NCI-H1092 (cell line): ENCODE results near the gene COPS3.

Experiments
- DNase-seq: peaks from one replicate; lab custom pipeline; 2025; lab: John Stamatoyannopoulos, UW

COPS3 gene

DNA sequence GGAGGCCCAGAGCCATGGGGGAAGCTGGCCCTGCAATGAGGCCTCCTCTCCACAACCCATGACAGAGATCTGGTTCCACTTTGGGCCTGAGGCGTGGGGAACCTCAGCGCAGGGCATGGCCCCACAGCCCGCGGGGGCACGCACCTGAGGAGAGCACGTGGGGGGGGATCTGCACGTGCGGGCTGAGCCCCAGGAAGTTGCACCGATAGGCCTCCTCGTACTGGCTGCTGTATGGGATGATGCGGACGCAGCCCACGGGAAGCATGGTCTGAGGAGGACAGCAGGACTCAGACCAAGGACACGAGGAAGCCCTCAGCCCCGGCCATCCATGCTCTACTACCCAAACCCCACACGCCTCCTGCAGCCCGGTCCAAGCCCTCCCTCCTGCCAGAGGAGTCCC is 64.8 kb downstream of the COPS3 start:
- DNase-seq, result no peak

GRCh38 chr17:17215575-17215974 is 65.5 kb downstream of the COPS3 start:
- no peak for DNase-seq

- no peak for DNase-seq
Observed at GRCh38 chr17:17214646-17215436, 66.2 kb downstream of the COPS3 start.

- DNase-seq, result no peak
Observed at GRCh38 chr17:17213775-17214174, 67.3 kb downstream of the COPS3 start.

GRCh38 chr17:17207998-17208397 is 73.0 kb downstream of the COPS3 start:
- DNase-seq, result no peak

- peak; percentile 41 for DNase-seq
Observed at GRCh38 chr17:17206913-17207335, 74.1 kb downstream of the COPS3 start.

DNA sequence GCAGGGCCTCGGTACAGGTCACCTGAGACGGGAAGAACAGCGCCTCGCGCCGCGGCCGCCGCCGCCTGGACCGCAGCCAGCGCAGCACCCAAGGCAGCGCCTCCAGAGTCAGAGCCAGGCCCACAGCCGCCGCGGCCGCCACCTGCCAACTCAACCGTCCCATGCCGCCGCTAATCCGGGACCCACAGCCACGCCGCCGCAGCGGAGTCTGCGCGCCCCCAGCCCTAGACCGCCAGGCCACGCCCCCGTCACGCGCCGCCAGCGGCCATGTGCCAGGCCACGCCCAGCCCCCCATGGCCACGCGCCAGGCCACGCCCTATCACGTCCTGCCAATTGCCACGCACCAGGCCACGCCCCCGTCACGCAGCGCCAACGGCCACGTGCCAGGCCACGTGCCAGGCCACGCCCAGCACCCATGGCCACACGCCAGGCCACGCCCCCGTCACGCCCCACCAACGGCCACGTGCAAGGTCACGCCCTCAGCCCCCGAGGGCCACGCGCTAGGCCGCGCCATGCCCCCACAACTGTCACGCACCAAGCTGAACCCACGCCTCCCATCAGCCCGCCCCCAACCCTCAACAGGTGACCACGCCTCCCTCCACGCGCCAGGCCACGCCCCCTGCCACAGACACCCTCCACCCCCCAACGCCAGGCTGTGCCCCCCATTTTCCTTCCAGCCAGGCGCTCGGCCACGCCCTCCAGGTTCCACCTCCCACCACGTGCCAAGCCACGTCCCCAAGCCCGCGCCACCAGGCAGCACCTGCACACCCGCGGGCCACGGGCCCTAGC is 74.7 kb downstream of the COPS3 start, which contains the start of gene PLD6:
TSS of gene PLD6 (minus strand) at position 210 of the 789 bp plus-strand sequence. CDS start at position 163, 47 bp downstream.
- DNase-seq, result peak; percentile 49

DNA sequence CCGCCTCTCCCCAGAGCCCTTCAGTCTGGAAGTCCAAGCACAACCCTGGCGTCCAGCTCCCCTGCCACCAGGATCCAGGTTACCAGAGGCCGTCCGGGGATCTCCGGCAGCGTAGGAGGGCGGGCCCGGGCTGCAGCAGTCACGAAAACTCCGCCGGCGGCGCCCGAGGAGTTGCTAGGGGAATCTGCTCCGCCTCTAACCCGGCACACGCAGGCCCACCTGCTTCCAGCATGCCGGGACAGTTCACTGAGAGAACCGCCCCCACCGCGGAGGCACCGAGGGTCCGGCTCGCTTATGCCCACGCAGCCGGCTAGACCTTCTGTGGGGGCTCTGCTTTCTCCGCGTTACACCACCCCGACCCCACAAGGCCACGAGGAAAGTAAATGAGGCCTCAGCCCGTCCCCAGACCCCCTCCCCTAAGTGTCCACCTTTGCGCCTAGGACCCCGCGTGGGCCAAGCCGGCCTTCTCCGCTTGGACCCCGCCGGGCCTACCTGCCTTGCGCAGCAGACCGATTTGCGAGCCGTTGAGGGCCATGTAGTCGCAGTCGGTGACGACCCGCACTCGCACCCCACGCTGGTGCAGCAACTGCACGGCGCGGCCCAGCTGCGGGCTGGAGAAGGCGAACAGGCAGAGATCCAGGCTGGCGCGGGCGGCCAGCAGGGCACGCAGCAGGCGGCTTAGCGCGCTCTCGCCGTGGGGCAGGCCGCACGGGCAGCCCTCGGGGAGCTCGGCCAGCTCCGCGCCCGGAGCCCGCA is 75.5 kb downstream of the COPS3 start:
- no peak for DNase-seq

- DNase-seq, result no peak
Observed at GRCh38 chr17:17204635-17205231, 76.3 kb downstream of the COPS3 start.

DNA sequence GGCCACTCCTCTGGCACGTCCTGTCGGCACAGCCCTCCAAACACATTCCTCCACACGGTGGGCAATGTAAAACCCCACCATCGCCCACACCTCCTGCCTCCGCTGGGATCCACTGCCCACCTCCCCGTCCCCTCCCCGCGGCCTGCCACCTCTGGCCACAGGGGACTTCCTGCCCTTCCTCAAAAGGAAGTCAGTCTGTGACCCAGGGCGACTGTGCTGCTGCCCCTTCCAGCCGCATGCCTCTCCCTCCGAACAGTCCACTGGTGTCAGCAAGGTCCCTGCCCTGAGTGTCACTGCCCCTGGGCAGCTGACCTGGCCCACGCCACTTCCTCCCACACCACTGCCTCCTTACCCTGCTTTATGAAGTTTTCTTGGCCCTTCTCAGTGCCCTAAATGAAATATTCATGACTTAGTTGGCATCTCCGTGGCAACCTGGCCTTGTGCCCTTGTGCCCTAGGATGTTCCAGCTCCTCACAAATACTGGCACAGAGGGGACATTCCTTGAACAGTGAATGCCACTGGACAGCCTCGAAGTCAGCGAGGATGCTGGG is 76.9 kb downstream of the COPS3 start:
- DNase-seq, result no peak

DNA sequence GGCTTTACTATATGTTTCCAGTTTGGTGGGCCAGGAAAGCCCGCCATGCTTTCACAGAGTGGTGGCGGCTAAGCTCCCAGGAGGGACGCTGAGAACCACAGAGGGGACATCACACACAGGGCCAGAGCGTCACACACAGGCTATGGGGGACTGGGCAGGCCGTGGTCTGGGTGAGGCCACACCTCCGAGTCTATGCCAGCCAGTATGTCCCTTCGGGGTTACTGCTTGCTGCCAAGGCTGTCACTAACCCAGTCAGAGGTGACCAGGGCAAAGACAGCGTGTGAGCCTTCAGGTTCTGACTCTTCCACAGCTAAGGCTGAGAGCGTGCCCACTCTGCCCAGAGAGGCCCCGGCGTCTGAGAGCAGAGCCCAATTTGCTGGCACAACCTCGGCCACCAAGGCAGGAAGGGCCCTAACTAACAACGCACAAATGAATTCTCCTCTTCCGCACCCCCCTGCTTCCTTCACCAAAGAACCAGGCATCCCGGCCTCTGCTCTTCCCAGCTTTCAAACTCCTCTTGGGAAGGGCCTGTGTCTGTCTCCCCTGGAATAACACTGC is 77.8 kb downstream of the COPS3 start:
- DNase-seq, result no peak

DNA sequence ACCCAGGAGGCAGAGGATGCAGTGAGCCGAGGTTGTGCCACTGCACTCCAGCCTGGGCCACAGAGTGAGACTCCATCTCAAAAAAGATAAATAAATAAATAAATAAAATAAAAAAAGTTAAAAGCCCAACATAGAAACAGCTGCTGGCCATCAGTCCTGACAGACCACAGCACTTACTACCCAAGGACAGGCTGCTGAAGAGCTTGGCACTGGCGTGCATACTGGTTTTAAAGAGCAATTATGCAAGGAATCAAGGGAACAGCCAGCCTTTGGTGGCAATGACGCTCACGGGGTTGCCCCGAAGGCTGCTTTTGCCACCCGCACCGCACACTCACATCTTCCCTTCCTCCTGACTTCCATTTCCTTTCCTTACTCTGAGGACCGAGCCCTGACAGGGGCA is 79.1 kb downstream of the COPS3 start:
- DNase-seq, result no peak

DNA sequence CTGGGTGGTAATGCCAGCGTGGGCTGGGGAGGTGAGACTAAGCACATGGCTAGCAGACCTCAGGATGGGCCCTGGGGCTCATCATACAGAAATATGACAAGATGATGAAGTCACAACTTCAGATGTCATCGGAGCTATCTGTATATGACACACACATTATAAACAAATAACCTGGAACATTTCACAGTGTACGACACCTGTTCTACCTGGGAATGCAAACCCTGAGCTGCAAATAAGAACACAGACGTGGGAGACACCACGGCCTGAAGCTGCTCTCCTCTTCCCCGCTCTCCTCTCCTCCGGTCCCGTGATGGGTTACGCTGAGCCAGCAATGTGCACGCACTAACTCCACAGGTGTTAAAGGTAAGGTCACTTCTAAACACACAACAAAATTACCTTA is 79.8 kb downstream of the COPS3 start:
- no peak for DNase-seq

GRCh38 chr17:17200831-17201230 is 80.2 kb downstream of the COPS3 start:
- DNase-seq, result no peak

DNA sequence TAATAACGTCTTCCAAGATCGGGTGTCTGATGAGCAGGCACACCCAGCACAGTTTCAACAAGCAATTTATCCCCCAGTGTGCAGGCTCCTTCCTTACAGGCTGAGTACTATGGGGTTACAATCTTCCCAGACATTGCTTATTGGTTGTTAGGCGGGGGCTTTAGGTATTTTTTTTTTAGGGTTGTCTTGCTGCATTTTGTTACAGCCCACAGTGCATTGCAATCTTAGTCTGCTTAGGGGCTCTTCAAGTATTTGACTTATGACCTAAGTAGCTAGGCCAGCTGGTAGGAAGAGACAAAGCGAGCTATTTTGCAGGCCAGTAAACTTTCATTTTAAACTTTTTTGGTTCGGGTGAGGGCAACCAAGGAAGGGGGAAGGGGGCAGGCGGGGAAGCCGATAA is 80.7 kb downstream of the COPS3 start:
- no peak for DNase-seq

DNA sequence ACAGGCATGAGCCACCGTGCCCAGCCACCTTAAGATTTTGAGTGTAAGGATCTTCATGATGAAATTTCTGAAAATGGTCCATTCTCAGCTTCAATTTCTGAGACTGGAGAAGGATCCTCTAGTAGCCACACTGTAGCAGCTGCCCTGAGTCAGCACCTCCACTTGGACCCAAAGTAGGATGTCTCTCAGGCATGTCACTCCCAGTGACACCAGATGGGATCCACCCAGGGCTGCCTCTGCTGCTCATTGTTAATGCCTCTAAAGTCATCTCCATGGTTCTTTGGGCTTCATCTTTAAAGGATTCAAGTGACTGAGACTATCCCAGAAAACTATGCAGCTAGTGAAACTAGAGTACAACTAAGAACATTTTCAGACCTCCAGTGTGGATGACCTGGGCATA is 82.8 kb downstream of the COPS3 start:
- no peak for DNase-seq

GRCh38 chr17:17196776-17197175 is 84.3 kb downstream of the COPS3 start:
- no peak for DNase-seq
